Cardiac muscle cell (in vitro differentiated cells and primary cell): ENCODE results near the gene C1GALT1C1L. TPM values are rescaled to one million over a fixed set of nuclear protein-coding genes. Genes with fewer than 3 reads are reported as not detected.

Experiments used
- DNase-seq, 2 donors: peaks; one replicate each; pipeline versions ENCODE4 v3.0.0 to v3.0.0-alpha.2; 2010 to 2017; ENCODE audit warnings: low read depth in 1 of 2, low spot score in 1 of 2
- H3K27ac ChIP-seq: fragments of 200-600 bp; sonication (generic); 2 replicates; pipeline ENCODE4 v1.5.1; 2016
- H3K27me3 ChIP-seq: fragments of 200-600 bp; sonication (generic); 2 replicates; pipeline ENCODE4 v1.6.0; 2016; ENCODE audit warnings: control low read depth
- H3K36me3 ChIP-seq: fragments of 200-600 bp; sonication (generic); 2 replicates; pipeline ENCODE4 v1.5.1; 2016; ENCODE audit warnings: control low read depth
- H3K4me1 ChIP-seq: fragments of 200-600 bp; sonication (generic); 2 replicates; pipeline ENCODE4 v1.8.1; 2017; ENCODE audit warnings: low read depth, mild to moderate bottlenecking, mixed run types
- H3K4me3 ChIP-seq: fragments of 200-600 bp; sonication (generic); 2 replicates; pipeline ENCODE4 v1.5.1; 2016; ENCODE audit warnings: mild to moderate bottlenecking
- H3K9me3 ChIP-seq: fragments of 200-600 bp; sonication (generic); 2 replicates; pipeline ENCODE4 v1.5.1; 2017; ENCODE audit warnings: low read depth, mild to moderate bottlenecking, control low read depth
- CTCF ChIP-seq: IDR thresholded peaks from 2 replicates; pipeline ENCODE4 v1.5.1; 2012; ENCODE audit warnings: low read depth, mild to moderate bottlenecking, low read length
- polyA plus RNA-seq: library from polyadenylated mRNA; unstranded; fragments of >200 nt; fragmentation: Nextera tagmentation; extraction: Ambion mirVana; gene quantifications from 2 replicates; pipeline ENCODE4 v1.2.1, GENCODE V29; 2016
- total RNA-seq: library from RNA; depleted of rRNA; stranded (reverse); fragments of >200 nt; gene quantifications from 2 replicates; pipeline ENCODE4 v1.2.3, GENCODE V29; 2016

The C1GALT1C1L gene
- total RNA-seq (0.60 TPM in 1 of 2 replicates, not detected in the other), polyA plus RNA-seq (0.65 TPM in 1 of 2 replicates, not detected in the other)

DNA sequence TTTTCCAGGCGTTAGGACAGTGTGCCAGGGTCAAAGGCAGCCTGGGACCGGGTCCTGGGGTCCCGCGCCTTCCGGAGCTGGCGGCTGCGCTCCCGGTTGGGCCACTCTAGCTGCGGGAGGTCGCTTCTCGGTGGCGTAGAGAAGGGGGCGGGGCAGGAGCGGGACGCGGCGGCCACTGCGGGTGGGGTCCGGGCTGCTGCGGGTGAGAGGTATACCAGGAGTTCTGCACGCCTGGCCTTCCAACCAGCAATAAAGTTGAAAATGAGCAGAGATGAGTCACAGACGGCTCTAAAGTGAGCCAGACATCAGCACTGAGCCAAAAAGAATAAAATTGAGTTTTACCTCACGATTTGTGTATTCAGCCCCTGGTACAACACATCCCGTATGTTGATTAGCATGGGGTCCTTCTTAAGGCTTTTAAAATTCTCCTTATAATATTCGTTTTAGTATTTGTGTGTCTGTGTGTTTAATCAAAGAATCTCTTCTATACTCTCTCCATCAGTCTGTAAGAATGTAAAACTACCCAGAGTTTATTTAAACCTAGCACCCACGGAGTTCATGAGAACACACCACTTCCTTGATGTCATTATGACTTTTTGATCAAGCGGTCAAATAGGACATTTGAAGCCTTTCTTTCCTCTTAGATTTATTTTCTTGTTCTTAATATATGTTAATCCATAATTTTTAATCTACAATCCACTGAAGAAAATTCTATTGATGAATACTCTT is at the start of gene C1GALT1C1L:
Gene C1GALT1C1L, minus strand, starts transcription at position 108 of the 729 bp plus-strand sequence. Its CDS starts 107 bp downstream, at position 1.
- peak in 1 of 2 donors; percentile 60 for DNase-seq
- H3K4me1 ChIP-seq, result no peaks in the 10 kb centered on the region
- H3K36me3 ChIP-seq, result no peaks in the 10 kb centered on the region
- no peak within 1 kb of the TSS for H3K4me3 ChIP-seq
- TF ChIP-seq CTCF, result no peak
- H3K9me3 ChIP-seq, result no peaks in the 10 kb centered on the region
- H3K27ac ChIP-seq, result no peak within 1 kb of the TSS
- H3K27me3 ChIP-seq, result no peaks in the 10 kb centered on the region

- peaks cover 14% of the 10 kb centered on the region for H3K4me1 ChIP-seq
- no peaks in the 10 kb centered on the region for H3K27me3 ChIP-seq
- no peaks in the 10 kb centered on the region for H3K36me3 ChIP-seq
- H3K4me3 ChIP-seq, result peak overlapping the region; percentile 17
- TF ChIP-seq CTCF, result no peak
- peak overlapping the region; percentile 82 for H3K27ac ChIP-seq
- DNase-seq, result no peak
- H3K9me3 ChIP-seq, result no peaks in the 10 kb centered on the region
These were observed 49.5 kb upstream of the C1GALT1C1L start for GRCh38 chr2:43725711-43726246.

DNA sequence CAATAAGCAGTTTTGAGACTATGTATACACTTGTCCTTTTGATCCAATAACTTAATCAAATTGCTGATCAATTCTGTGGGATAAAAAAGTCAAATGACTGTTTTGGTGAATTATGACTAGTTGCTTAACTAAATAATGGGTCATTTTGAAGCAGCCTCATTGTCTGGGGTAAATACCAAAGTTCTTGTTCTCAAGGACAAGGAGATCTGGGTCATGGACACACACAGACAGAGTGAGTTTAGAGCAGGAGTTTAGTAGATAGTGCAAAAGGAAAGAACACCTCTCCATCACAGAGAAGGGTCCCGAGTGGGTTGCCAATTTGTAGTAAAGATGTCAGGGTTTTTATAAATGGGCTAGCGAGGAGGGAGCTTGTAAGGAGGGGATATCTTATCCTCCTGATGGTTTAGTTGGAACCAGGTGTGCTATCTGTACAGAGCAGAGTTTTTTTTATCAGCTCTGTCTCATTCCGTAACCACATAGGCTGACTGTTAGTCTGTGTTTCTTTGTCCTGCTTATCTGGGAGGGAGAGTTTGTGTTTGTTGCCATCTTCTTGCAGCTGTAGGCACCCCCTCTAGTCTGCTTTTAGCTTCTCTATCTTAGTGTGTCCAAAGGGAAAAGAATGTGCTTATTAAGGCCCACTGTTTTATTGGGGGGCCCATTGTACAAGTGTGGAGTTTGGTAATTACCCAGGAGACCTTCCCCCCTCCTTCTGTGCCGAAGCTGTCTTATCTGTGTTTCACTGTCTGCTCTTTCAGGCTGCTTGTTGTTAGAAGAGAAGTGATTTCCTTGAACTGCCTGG is 48.7 kb upstream of the C1GALT1C1L start:
- DNase-seq, result peak; percentile 14 to 41
- no peaks in the 10 kb centered on the region for H3K9me3 ChIP-seq
- TF ChIP-seq CTCF, result no peak
- peaks cover 14% of the 10 kb centered on the region for H3K4me1 ChIP-seq
- peak overlapping the region; percentile 82 for H3K27ac ChIP-seq
- no peaks in the 10 kb centered on the region for H3K27me3 ChIP-seq
- H3K36me3 ChIP-seq, result no peaks in the 10 kb centered on the region
- H3K4me3 ChIP-seq, result peak overlapping the region; percentile 17

GRCh38 chr2:43718530-43719124 is 42.4 kb upstream of the C1GALT1C1L start:
- no peaks in the 10 kb centered on the region for H3K9me3 ChIP-seq
- H3K4me1 ChIP-seq, result peaks cover 5% of the 10 kb centered on the region
- DNase-seq, result no peak
- H3K27ac ChIP-seq, result no peak overlapping the region
- TF ChIP-seq CTCF, result no peak
- H3K4me3 ChIP-seq, result no peak overlapping the region
- H3K36me3 ChIP-seq, result no peaks in the 10 kb centered on the region
- H3K27me3 ChIP-seq, result no peaks in the 10 kb centered on the region

- Histone ChIP-seq H3K36me3 (no peaks in the 10 kb centered on the region), H3K4me1 (peaks cover 5% of the 10 kb centered on the region), H3K9me3 (no peaks in the 10 kb centered on the region), H3K4me3 (no peak overlapping the region), H3K27me3 (no peaks in the 10 kb centered on the region), H3K27ac (no peak overlapping the region)
- no peak for DNase-seq
- no peak for TF ChIP-seq CTCF
These were observed 41.1 kb upstream of the C1GALT1C1L start for GRCh38 chr2:43717322-43717721.
